ENCODE measurements around the gene PCK1.

- no peak for TF ChIP-seq EZH2phosphoT487 (IDR thresholded peaks at IDR 0.05; ENCODE audit: insufficient read depth, low read depth)
- no peak for TF ChIP-seq EZH2 (IDR thresholded peaks at IDR 0.05; ENCODE audit: insufficient read depth, poor library complexity, severe bottlenecking)
Measured at GRCh38 chr20:57617079-57617795, 56.3 kb downstream of the PCK1 start.

Measured in GM23248 (cell line).